ENCODE data around the gene COL25A1.

- TF ChIP-seq, protein P1, sequence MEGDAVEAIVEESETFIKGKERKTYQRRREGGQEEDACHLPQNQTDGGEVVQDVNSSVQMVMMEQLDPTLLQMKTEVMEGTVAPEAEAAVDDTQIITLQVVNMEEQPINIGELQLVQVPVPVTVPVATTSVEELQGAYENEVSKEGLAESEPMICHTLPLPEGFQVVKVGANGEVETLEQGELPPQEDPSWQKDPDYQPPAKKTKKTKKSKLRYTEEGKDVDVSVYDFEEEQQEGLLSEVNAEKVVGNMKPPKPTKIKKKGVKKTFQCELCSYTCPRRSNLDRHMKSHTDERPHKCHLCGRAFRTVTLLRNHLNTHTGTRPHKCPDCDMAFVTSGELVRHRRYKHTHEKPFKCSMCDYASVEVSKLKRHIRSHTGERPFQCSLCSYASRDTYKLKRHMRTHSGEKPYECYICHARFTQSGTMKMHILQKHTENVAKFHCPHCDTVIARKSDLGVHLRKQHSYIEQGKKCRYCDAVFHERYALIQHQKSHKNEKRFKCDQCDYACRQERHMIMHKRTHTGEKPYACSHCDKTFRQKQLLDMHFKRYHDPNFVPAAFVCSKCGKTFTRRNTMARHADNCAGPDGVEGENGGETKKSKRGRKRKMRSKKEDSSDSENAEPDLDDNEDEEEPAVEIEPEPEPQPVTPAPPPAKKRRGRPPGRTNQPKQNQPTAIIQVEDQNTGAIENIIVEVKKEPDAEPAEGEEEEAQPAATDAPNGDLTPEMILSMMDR (IDR thresholded peaks at IDR 0.05 in 2 of 3, conservative IDR thresholded peaks at IDR 0.05 in 1 of 3; ENCODE audit: borderline replicate concordance in 1 of 3, insufficient read depth in 1 of 3, low read depth in 2 of 3, low read length in 2 of 3), result no peak
- no peak for TF ChIP-seq CEBPB (IDR thresholded peaks at IDR 0.05; ENCODE audit: low read depth)
- TF ChIP-seq, protein P2, sequence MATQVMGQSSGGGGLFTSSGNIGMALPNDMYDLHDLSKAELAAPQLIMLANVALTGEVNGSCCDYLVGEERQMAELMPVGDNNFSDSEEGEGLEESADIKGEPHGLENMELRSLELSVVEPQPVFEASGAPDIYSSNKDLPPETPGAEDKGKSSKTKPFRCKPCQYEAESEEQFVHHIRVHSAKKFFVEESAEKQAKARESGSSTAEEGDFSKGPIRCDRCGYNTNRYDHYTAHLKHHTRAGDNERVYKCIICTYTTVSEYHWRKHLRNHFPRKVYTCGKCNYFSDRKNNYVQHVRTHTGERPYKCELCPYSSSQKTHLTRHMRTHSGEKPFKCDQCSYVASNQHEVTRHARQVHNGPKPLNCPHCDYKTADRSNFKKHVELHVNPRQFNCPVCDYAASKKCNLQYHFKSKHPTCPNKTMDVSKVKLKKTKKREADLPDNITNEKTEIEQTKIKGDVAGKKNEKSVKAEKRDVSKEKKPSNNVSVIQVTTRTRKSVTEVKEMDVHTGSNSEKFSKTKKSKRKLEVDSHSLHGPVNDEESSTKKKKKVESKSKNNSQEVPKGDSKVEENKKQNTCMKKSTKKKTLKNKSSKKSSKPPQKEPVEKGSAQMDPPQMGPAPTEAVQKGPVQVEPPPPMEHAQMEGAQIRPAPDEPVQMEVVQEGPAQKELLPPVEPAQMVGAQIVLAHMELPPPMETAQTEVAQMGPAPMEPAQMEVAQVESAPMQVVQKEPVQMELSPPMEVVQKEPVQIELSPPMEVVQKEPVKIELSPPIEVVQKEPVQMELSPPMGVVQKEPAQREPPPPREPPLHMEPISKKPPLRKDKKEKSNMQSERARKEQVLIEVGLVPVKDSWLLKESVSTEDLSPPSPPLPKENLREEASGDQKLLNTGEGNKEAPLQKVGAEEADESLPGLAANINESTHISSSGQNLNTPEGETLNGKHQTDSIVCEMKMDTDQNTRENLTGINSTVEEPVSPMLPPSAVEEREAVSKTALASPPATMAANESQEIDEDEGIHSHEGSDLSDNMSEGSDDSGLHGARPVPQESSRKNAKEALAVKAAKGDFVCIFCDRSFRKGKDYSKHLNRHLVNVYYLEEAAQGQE (IDR thresholded peaks at IDR 0.05; ENCODE audit: low read depth), result no peak
- no peak for TF ChIP-seq POLR2A (IDR thresholded peaks at IDR 0.05; ENCODE audit: borderline replicate concordance, extremely low read depth, insufficient read depth, insufficient read length)
- no peak for TF ChIP-seq TCF7L2 (IDR thresholded peaks at IDR 0.05; ENCODE audit: borderline replicate concordance, extremely low read depth, insufficient read depth, insufficient read length)
- no peak for TF ChIP-seq ZFX (IDR thresholded peaks at IDR 0.05)
- TF ChIP-seq EZH2 (IDR thresholded peaks at IDR 0.05), result no peak
- TF ChIP-seq RAD21 (IDR thresholded peaks at IDR 0.05; ENCODE audit: low read depth), result no peak
- TF ChIP-seq SRF (IDR thresholded peaks at IDR 0.05; ENCODE audit: low read depth), result no peak
- TF ChIP-seq EZH2phosphoT487 (IDR thresholded peaks at IDR 0.05; ENCODE audit: borderline replicate concordance), result no peak
- TF ChIP-seq ZNF274 (IDR thresholded peaks at IDR 0.05; ENCODE audit: low read depth, low read length), result no peak
- TF ChIP-seq YY1 (IDR thresholded peaks at IDR 0.05; ENCODE audit: extremely low read depth, insufficient replicate concordance, low read depth, low read length), result no peak
These were observed 463.1 kb downstream of the COL25A1 start for GRCh38 chr4:108839333-108839732.
